Breast epithelium (tissue), 4 donors: ENCODE results near the gene LIPA. TPM values are rescaled to one million over a fixed set of nuclear protein-coding genes. Genes with fewer than 3 reads are reported as not detected.
A peak's percentile ranks its signal among the peaks of the same experiment; 100 is the strongest.

ENCODE experiments used
- DNase-seq, 2 donors: peaks; one replicate each; pipeline ENCODE4 v3.0.0-alpha.2; 2019; ENCODE audit warnings: low spot score in 2 of 2
- H3K27ac ChIP-seq, 2 donors: fragments of 200-600 bp; sonication (generic) in 1 of 2; one replicate each; pipeline ENCODE4 v1.5.1; 2016 to 2019; ENCODE audit warnings: mild to moderate bottlenecking in 1 of 2
- H3K27me3 ChIP-seq, 2 donors: fragments of 200-600 bp; sonication (generic) in 1 of 2; one replicate each; pipeline versions ENCODE4 v1.5.1 to v1.6.0; 2017 to 2019; ENCODE audit warnings: control low read depth in 1 of 2, mild to moderate bottlenecking in 1 of 2
- H3K36me3 ChIP-seq: fragments of 200-600 bp; one replicate; pipeline ENCODE4 v1.5.1; 2019
- H3K4me1 ChIP-seq, 2 donors: fragments of 200-600 bp; sonication (generic); one replicate each; pipeline ENCODE4 v1.5.1; 2016 to 2019; ENCODE audit warnings: control low read depth in 1 of 2
- H3K4me3 ChIP-seq, 3 donors: fragments of 200-600 bp; sonication (generic); 1 replicate in 2 of 3; 2 replicates in 1 of 3; pipeline ENCODE4 v1.5.1; 2016 to 2019; ENCODE audit warnings: mild to moderate bottlenecking in 3 of 3, moderate library complexity in 2 of 3
- H3K9me3 ChIP-seq, 2 donors: fragments of 200-600 bp; sonication (generic) in 1 of 2; one replicate each; pipeline ENCODE4 v1.5.1; 2016 to 2019; ENCODE audit warnings: control low read depth in 1 of 2
- CTCF ChIP-seq, 3 donors: fragments of 450-650 bp; IDR thresholded peaks; one replicate each; pipeline ENCODE4 v1.5.1; 2016 to 2017; ENCODE audit warnings: antibody characterized with exemption in 3 of 3, mild to moderate bottlenecking in 3 of 3, moderate library complexity in 3 of 3
- POLR2A ChIP-seq: fragments of 450-650 bp; IDR thresholded peaks from one replicate; pipeline ENCODE4 v1.6.1; 2016; ENCODE audit warnings: antibody characterized with exemption, mild to moderate bottlenecking, moderate library complexity
- POLR2AphosphoS5 ChIP-seq, 3 donors: sonication (generic); formaldehyde crosslinking; IDR thresholded peaks; one replicate each; pipeline ENCODE4 v1.6.1; 2017; ENCODE audit warnings: antibody characterized with exemption in 3 of 3
- intact Hi-C: fragments of 100-400 bp; cut with DNase I; formaldehyde crosslinking; loops from one replicate; pipeline ENCODE4 v1.15.1; 2023; ENCODE audit warnings: low total_unique reads
- total RNA-seq, 3 donors: library from RNA; depleted of rRNA; stranded (reverse); fragments of >200 nt; gene quantifications; one replicate each; pipeline ENCODE4 v1.1.0, GENCODE V29; 2016

Gene LIPA
- total RNA-seq, 3 donors from 2014 or later = 44.9 to 90.7 (median 67.2) TPM

DNA sequence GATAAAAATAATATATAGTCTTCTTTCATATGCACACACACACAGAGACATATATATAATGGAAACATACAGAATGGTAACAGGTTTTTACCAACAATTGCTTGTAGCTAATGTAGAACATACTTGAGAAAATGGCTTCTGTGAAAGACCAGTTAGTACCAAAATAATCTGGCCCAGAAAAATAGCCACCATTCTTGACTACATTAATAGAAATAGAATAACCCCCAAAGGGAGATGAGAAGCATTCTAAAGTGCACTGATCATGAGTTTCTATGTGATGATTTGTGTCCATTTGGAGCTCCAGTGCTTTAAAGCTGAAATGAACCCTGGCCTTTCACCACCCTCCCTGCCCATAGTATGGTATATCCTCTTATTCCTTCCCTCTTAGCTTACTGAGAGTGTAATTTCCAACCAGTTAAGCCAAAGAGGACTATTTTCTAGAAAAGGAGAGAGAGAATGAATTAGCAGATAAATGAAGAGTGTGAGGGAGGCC, 27.4 kb upstream of the LIPA start:
- DNase-seq = no peak
- Histone ChIP-seq H3K9me3 (no peaks in the 10 kb centered on the region), H3K27ac (peak overlapping the region; percentile 81 to 93), H3K27me3 (no peaks in the 10 kb centered on the region), H3K4me1 (peaks cover 7 to 38% of the 10 kb centered on the region in 2 donors), H3K36me3 (no peaks in the 10 kb centered on the region), H3K4me3 (no peak overlapping the region)
- intact Hi-C loops = no loop called here
- no peak for TF ChIP-seq CTCF (IDR thresholded peaks at IDR 0.05)
- no peak for TF ChIP-seq POLR2AphosphoS5 (IDR thresholded peaks at IDR 0.05)
- no peak for TF ChIP-seq POLR2A

- intact Hi-C loops = no loop called here
- Histone ChIP-seq H3K4me3 (no peak overlapping the region), H3K27me3 (no peaks in the 10 kb centered on the region), H3K4me1 (peaks cover 7 to 32% of the 10 kb centered on the region in 2 donors), H3K9me3 (no peaks in the 10 kb centered on the region), H3K27ac (peak overlapping the region; percentile 89 to 93), H3K36me3 (no peaks in the 10 kb centered on the region)
- TF ChIP-seq POLR2A (no peak), POLR2AphosphoS5 (IDR thresholded peaks at IDR 0.05) (peak in 2 of 3 donors; percentile 56 to 69)
- DNase-seq = peak in 1 of 2 donors; percentile 73
These were observed 26.5 kb upstream of the LIPA start for GRCh38 chr10:89278034-89278535.

- no peak overlapping the region for H3K4me3 ChIP-seq
- intact Hi-C loops = no loop called here
- DNase-seq = peak in 1 of 2 donors; percentile 44
- no peaks in the 10 kb centered on the region for H3K36me3 ChIP-seq
- peak overlapping the region; percentile 39 to 93 for H3K27ac ChIP-seq
- H3K27me3 ChIP-seq = no peaks in the 10 kb centered on the region
- TF ChIP-seq POLR2AphosphoS5 (IDR thresholded peaks at IDR 0.05) = no peak
- TF ChIP-seq CTCF (IDR thresholded peaks at IDR 0.05) = no peak
- no peak for TF ChIP-seq POLR2A
- H3K9me3 ChIP-seq = no peaks in the 10 kb centered on the region
- H3K4me1 ChIP-seq = peaks cover 7 to 32% of the 10 kb centered on the region in 2 donors
These were observed 23.8 kb upstream of the LIPA start for GRCh38 chr10:89275383-89275782.

GRCh38 chr10:89274928-89275327, 23.4 kb upstream of the LIPA start:
- peak overlapping the region; percentile 39 to 93 for H3K27ac ChIP-seq
- intact Hi-C loops = no loop called here
- H3K36me3 ChIP-seq = no peaks in the 10 kb centered on the region

GRCh38 chr10:89273680-89274079, 22.1 kb upstream of the LIPA start:
- intact Hi-C loops = no loop called here

More at GRCh38 chr10:89274928-89275327, 23.4 kb upstream of the LIPA start:
- DNase-seq = no peak
- Histone ChIP-seq H3K4me3 (no peak overlapping the region), H3K27me3 (no peaks in the 10 kb centered on the region), H3K9me3 (no peaks in the 10 kb centered on the region), H3K4me1 (peaks cover 7 to 32% of the 10 kb centered on the region in 2 donors)
- TF ChIP-seq POLR2AphosphoS5 (IDR thresholded peaks at IDR 0.05) = no peak
- TF ChIP-seq POLR2A = no peak
- TF ChIP-seq CTCF (IDR thresholded peaks at IDR 0.05) = no peak

More at GRCh38 chr10:89273680-89274079, 22.1 kb upstream of the LIPA start:
- Histone ChIP-seq H3K9me3 (no peaks in the 10 kb centered on the region), H3K27me3 (no peaks in the 10 kb centered on the region), H3K36me3 (no peaks in the 10 kb centered on the region), H3K27ac (no peak overlapping the region), H3K4me1 (peaks cover 0 to 23% of the 10 kb centered on the region in 2 donors), H3K4me3 (no peak overlapping the region)
- TF ChIP-seq POLR2A = no peak
- no peak for TF ChIP-seq CTCF (IDR thresholded peaks at IDR 0.05)
- no peak for TF ChIP-seq POLR2AphosphoS5 (IDR thresholded peaks at IDR 0.05)
- no peak for DNase-seq
